ENCODE measurements around the gene RPUSD4. TPM values are rescaled to one million over a fixed set of nuclear protein-coding genes. Genes with fewer than 3 reads are reported as not detected.

RPUSD4 gene
- total RNA-seq, 1 donor from 2014 or later, result 58.2 TPM

- Mint-ChIP-seq H3K9me3 (no peaks in the 10 kb centered on the region), H3K4me1 (no peaks in the 10 kb centered on the region), H3K36me3 (ENCODE audit: low read depth) (peaks cover 10% of the 10 kb centered on the region), H3K27me3 (no peaks in the 10 kb centered on the region), H3K4me3 (no peak overlapping the region), H3K27ac (no peak overlapping the region)
- ATAC-seq (ENCODE audit: low read depth) (no peak), DNase-seq (no peak)
- TF ChIP-seq CTCF (IDR thresholded peaks at IDR 0.05), result no peak
- POLR2A ChIA-PET, result no interaction called here
- intact Hi-C loops (cut with micrococcal nuclease), result no loop called here
- CTCF ChIA-PET, result no interaction called here
Measured at GRCh38 chr11:126224647-126225294, 13.3 kb upstream of the RPUSD4 start.

GRCh38 chr11:126219547-126219946 is 8.1 kb upstream of the RPUSD4 start:
- no peaks in the 10 kb centered on the region for H3K27me3 Mint-ChIP-seq
- ATAC-seq (ENCODE audit: low read depth), result no peak
- intact Hi-C loops (cut with micrococcal nuclease), result loop anchor here (10.0 kb wide), 1 partner anchor 595 kb away; the partner anchor contains the start of gene CHEK1

GRCh38 chr11:126217491-126217890 is 6.0 kb upstream of the RPUSD4 start:
- intact Hi-C loops (cut with micrococcal nuclease), result loop anchor here (10.0 kb wide), 1 partner anchor 593 kb away; the partner anchor contains the start of gene CHEK1
- POLR2A ChIA-PET, result no interaction called here

More at GRCh38 chr11:126219547-126219946, 8.1 kb upstream of the RPUSD4 start:
- Mint-ChIP-seq H3K27ac (no peak overlapping the region), H3K4me1 (peaks cover 17% of the 10 kb centered on the region), H3K36me3 (ENCODE audit: low read depth) (no peaks in the 10 kb centered on the region), H3K9me3 (no peaks in the 10 kb centered on the region), H3K4me3 (no peak overlapping the region)
- no peak for TF ChIP-seq CTCF (IDR thresholded peaks at IDR 0.05)
- ChIA-PET POLR2A (no interaction called here), CTCF (interaction anchor here (1.4 kb wide), 1 partner anchor 11 kb away, joined by 4 read pairs; no protein-coding TSS in a partner anchor)
- no peak for DNase-seq

GRCh38 chr11:126216526-126217305 is 5.3 kb upstream of the RPUSD4 start:
- H3K9me3 Mint-ChIP-seq, result no peaks in the 10 kb centered on the region
- no peak for DNase-seq
- no peak overlapping the region for H3K4me3 Mint-ChIP-seq
- H3K4me1 Mint-ChIP-seq, result peaks cover 31% of the 10 kb centered on the region
- ChIA-PET POLR2A (no interaction called here), CTCF (no interaction called here)
- no peaks in the 10 kb centered on the region for H3K27me3 Mint-ChIP-seq
- ATAC-seq (ENCODE audit: low read depth), result no peak
- no peak overlapping the region for H3K27ac Mint-ChIP-seq
- no peak for TF ChIP-seq CTCF (IDR thresholded peaks at IDR 0.05)
- H3K36me3 Mint-ChIP-seq (ENCODE audit: low read depth), result peaks cover 4% of the 10 kb centered on the region
- intact Hi-C loops (cut with micrococcal nuclease), result loop anchor here (10.0 kb wide), 1 partner anchor 592 kb away; the partner anchor contains the start of gene CHEK1

More at GRCh38 chr11:126217491-126217890, 6.0 kb upstream of the RPUSD4 start:
- CTCF ChIA-PET, result no interaction called here
- Mint-ChIP-seq H3K27me3 (no peaks in the 10 kb centered on the region), H3K4me1 (peaks cover 24% of the 10 kb centered on the region), H3K9me3 (no peaks in the 10 kb centered on the region), H3K27ac (no peak overlapping the region), H3K36me3 (ENCODE audit: low read depth) (no peaks in the 10 kb centered on the region), H3K4me3 (no peak overlapping the region)
- no peak for TF ChIP-seq CTCF (IDR thresholded peaks at IDR 0.05)
- DNase-seq (no peak), ATAC-seq (ENCODE audit: low read depth) (no peak)

GRCh38 chr11:126214841-126215240 is 3.4 kb upstream of the RPUSD4 start:
- CTCF ChIA-PET, result no interaction called here
- H3K27me3 Mint-ChIP-seq, result no peaks in the 10 kb centered on the region
- intact Hi-C loops (cut with micrococcal nuclease), result loop anchor here (5.0 to 10.0 kb wide), 3 partner anchors 590 to 1263 kb away; partner anchors contain the start of genes CCDC15 and CHEK1
- POLR2A ChIA-PET, result interaction anchor here (0.7 kb wide), 1 partner anchor 812 kb away, joined by 13 read pairs; no protein-coding TSS in a partner anchor
- TF ChIP-seq CTCF (IDR thresholded peaks at IDR 0.05), result no peak
- no peak overlapping the region for H3K4me3 Mint-ChIP-seq
- H3K27ac Mint-ChIP-seq, result no peak overlapping the region
- no peak for DNase-seq
- peaks cover 18% of the 10 kb centered on the region for H3K36me3 Mint-ChIP-seq (ENCODE audit: low read depth)
- peaks cover 45% of the 10 kb centered on the region for H3K4me1 Mint-ChIP-seq
- ATAC-seq (ENCODE audit: low read depth), result no peak
- H3K9me3 Mint-ChIP-seq, result no peaks in the 10 kb centered on the region

All from activated B cell treated with CpG ODN at 0.5 μM for 24 hours (primary cell).